NCI-H1048 (cell line): ENCODE results near the gene ITGA7.
"Not testable (repeated sequence)": the region's sequence is repeated elsewhere in the genome, so short reads cannot be mapped to it uniquely, and the experiment has no call there.

Experiments
- DNase-seq: peaks from one replicate; lab custom pipeline; 2025; lab: John Stamatoyannopoulos, UW

Gene ITGA7

DNA sequence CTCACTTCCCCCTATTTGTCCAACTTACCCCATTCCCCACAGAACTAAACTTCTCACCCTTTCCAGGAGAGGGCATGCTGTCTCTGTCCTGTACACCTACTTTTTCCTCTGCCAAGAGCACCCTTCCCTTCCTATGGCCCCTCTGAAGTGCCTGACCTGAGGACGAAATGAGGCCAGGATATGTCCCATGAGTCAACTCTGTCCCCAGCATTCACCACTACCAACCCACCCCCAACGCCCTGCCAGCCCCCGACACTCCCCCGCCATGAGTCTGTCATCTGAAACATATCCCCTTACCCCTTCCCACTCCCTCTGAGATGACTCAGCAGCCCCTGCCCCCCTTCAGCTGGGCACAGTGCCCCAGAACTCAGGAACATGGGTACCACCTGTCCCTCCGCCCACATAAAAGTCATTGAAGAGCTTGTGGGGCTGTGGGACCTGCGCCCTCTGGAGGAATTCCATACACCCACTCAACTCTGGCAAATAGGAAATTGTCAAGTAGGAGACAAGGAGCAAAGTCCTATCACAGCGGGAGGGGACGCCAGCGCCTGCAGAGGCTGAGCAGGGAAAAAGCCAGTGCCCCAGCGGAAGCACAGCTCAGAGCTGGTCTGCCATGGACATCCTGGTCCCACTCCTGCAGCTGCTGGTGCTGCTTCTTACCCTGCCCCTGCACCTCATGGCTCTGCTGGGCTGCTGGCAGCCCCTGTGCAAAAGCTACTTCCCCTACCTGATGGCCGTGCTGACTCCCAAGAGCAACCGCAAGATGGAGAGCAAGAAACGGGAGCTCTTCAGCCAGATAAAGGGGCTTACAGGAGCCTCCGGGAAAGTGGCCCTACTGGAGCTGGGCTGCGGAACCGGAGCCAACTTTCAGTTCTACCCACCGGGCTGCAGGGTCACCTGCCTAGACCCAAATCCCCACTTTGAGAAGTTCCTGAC is 26.3 kb downstream of the ITGA7 start:
- DNase-seq: no peak

DNA sequence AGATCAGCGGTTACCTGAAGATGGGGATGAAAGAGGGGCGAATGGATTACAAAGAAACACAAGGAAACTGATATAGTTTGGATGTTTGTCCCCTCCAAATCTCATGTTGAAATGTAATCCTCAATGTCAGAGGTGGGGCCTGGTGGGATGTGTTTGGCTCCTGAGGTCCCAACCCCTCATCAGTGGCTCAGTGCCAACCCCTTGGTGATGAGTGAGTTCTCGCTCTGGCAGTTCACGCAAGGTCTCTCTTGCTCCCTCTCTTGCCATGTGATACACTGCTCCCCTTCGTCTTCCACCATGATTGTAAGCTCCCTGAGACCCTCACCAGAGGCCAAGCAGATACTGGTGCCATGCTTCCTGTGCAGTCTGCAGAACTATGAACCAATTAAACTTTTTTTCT is 28.0 kb downstream of the ITGA7 start:
- no peak for DNase-seq

DNA sequence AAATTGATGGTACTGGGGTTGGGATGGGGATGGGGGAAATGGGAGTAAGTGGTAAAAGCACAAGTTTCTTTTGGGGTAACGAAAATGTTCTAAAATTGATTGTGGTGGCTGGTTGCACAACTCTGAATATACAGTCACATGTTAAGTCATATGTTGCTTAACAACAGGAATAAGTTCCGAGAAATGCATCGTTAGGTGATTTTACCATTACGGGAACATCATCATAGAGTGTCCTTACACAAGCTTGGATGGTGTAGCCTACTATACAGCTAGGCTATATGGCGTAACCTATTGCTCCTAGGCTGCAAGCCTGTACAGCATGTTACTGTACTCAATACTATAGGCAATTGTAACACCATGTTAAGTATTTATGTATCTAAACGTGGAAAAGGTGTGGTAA is 31.0 kb downstream of the ITGA7 start:
- no peak for DNase-seq

DNA sequence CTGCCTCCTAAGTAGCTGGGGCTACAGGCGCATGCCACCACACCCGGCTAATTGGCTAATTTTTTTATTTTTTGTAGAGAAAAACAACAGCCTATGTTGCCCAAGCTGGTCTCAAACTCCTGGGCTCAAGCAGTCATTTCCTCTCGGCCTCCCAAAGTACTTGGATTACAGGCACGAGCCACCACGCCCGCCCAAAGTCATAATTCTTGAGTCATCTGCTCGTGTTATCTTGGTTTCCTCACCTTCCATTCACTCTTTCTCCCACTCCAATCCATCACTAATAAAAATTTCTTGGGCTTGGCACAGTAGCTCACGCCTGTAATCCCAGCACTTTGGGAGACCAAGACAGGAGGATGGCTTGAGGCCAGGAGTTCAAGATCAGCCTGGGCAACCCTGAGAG is 32.0 kb downstream of the ITGA7 start:
- DNase-seq: no peak

DNA sequence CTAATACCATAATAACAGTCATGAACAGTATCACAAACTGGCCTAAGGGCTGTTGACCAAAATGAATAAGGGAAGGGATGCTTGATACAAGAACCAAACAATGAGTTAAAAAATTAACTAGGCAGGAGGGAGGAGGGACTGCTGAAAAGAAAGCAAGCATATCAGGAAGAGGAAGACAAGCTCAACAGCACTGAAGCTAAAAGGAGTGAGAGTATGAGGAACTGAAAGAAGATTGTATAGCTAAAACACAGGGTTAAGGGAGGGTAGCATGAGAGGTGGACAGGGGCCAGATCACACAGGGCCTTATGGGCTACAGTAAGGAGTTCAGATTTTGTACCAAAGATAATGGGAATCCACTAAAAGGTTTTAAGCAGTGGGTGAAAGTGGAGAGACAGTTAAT is 34.1 kb downstream of the ITGA7 start:
- DNase-seq: no peak

DNA sequence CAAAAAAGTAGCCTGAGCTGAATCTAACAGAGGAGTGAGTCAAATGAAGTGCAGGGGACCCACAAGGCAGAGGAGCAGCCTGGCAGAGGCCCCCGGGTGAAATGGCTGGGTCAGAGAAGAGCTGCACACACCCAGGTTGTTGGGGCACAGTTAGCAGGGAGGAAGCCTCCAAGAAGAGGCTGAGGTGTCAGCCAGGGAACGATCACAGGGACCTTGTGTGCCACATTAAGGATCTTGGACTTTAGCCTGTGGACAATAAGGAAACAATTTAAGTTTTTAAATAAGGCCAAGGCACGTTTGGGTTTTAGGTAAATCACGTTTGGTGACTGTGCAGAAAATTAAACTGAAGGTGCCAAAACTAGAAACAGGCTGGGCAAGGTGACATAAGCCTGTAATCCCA is 36.0 kb downstream of the ITGA7 start:
- DNase-seq: no peak

DNA sequence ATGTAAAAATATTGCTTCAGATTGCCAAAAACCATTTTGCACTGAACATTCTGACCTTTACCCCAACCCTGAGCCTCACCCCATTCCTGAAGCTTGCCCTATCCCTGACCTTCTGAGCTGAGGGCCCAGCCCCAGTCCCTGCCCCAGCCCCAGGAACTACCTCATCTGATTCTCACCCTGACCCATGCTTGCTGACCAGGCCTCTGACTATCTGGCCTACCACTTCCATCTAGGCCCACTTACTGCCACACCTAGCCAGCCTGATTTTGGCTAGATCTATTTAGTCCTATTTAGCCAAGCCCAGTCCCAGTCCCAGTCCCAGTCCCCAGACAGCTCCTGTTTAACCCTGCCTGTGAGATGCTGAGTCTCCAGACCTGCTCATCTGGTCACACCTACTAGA is 37.4 kb downstream of the ITGA7 start:
- no peak for DNase-seq

DNA sequence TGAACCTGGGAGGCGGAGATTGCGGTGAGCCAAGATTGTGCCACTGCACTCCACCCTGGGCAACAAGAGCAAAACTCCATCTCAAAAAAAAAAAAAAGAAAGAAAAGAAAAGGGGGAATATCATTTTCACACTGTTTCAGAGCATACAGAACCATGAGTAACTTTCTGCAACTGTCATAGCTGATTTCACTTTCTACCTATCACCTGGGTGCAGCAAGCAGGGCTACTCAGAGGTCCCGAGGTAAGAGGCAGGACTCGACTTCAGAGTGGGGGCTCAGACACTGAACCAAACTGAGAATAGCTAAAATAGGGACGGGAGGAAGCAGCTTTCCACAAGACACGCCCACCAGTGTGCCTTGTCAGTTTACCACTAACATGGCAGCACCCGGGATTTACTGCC is 41.2 kb downstream of the ITGA7 start:
- no peak for DNase-seq

DNA sequence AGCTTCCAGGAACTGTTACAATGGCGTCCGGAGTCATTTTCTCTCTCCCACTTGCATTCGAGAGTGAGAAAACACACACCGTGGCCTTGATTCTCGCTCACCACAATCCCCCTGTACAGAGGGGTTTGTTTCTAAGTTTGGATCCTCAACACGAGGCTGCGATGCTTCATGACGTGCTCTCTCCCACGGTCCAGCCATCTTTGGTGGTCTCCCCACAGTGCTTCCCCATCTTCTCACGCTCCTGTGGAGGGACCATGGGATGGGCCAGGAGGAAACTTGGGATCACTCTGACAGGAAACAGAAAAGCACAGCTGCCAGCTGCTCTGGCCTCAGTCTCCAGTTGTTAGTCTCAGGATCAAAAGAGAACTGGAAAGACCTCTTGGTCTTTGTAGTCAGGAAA is 42.9 kb downstream of the ITGA7 start:
- no peak for DNase-seq

DNA sequence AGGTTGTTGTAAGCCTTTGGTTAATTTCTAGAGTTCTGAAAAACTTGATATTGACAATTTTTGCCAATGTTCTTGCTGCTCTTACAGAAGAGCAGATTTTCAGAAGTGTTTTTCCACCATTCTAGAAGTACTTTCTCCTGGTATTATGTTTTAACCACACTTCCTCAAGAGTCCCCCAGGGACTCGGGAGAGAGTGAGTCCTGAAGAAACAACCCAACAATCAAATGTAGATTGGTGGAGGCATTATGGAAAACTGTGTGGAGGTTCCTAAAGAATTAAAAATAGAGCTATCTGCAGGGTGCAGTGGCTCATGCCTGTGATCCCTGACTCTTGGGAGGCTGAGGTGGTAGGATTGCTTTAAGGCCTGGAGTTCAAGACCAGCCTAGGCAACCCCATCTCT is 44.3 kb downstream of the ITGA7 start:
- DNase-seq: no peak

DNA sequence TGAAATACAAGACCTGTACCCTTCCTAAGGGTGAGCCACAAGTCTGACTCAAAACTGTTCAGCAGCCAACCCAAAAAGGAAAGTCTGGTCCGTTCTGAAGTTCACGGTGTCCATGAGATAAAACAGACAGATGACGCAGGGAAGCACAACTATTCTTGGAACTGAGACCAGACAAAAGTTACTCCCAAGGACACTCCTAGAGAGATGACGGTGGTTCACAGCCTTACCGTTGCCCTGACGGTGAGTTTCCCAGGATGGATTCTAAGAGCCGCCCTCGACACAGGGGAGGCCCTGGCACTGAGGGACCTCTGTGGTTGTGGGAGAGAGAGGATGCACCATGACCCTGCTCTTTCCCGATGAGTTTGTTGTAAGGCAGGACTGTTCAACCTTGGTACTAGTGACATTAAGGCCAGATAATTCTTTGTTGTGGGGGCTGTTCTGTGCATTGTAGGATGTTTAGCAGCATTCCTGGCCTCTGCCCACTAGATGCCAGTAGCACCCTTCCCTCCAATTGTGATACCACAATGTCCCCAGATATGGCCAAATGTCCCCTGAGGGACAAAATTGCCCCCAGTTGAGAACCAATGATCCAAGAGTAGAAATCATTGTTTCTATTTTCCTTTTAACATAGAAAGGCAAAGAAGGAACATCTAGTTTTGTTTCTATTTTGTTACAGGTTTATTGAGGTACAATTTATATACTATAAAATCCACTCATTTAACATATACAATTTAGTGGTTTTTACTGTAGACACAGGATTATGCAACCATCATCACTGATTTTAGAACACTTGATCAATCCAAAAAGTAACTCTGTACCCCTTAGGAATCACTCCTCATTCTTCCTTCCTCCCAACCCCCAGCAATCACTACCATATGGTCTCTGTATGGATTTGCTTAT is 48.0 kb downstream of the ITGA7 start:
- DNase-seq: no peak

DNA sequence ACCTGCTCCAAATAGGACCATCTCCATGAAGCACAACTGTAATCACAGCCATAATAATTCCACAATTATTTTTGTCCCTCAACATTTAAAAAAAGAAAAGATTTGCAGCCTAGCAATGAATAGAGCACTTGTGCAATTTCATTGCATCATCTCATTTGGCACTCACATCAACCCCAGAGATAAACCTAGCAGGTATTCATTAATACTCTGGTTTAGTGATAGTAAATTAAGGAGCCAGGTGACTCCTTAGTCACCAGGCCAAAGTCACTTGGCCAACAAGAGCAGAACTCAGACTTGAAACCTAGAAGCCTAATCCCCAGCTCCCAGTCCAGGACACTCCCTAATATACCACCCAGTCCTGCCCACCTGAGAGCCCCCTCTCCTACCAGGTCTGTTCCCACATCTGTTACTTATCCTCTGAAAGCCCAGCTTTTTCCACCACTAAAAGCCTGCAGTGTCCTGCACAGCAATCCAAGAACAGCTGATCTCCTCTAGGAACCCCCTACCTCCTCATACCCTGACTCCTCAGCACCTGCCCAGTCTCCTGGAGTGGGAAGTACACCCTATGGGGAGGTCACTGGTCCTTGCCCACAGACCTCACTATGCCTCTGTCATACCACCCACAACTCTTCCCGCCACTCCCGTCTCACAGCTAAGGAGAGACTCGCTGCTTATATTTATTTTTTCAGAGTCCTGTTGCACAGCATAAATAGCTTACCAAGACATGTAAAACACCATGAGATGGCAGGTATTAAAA is 48.9 kb downstream of the ITGA7 start:
- no peak for DNase-seq

DNA sequence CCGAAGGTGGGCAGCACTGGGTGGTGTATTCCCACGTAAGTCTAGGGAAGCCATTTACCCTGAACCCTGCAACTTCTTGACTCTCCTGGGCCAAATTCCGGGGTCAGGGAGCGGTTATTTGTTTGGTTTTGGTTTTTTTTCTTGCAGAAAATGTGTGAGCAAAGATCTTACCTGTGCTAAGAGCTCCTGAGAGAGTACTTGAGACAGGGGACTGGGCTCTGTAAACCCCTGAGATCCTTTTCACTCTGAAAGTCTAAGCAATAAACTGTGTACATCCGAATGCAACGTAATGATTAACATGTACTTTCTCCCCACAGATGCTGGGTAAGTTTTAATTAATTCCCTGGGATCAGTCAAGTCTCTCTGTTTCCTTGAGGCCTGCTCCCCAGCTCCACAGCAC is 49.5 kb downstream of the ITGA7 start:
- DNase-seq: no peak

DNA sequence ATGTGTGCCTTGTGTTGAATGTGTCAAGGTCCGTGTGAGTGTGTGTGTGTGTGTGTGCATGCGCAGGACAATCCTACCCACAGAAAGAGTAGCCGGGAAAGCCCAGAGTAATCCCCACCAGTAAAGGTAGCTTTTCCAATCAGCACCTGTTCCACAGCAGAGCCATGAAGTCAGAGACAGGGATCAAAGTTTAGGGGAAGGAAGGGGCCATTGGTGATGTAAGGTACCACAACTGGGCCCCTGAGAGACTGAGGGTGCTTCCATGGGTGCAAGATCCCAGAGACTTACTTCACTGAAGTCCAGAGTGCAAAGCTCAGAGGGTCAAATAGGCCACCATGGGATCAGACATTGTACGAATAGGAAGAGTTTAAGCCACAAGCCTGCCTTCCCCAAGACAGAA is 50.5 kb downstream of the ITGA7 start:
- DNase-seq: no peak

DNA sequence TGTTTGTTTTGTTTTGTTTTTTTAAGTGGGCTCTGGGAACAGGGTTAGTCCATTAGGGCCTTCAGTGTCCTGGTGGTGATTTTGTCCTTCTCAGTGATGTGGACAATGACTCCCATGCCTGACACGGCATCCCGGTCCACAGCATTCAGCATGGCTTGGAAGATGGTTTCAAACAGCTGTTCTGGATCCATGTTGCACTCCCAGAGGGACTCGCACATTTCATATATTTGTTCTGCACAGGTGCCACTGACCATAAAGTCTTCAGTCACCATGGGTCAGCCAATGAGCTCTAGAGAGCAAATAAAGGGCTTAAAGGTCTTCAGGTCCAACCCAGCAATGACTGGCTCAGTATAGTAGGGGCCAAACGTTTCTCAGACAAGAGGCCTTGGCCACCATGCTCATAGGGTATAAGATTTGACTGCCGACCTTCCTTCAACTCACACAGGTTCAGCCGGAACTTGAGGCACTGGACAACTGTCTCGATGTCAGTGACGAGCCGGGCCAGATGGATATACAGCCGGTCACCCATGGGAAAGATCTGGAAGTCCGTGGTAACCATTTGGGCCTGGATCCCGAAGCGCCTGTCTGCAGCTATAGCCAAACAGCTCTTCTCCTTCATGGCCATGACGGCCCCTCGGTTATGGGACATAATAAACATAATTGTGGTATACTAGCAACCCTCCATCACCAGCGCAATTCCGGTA is 53.0 kb downstream of the ITGA7 start:
- DNase-seq: no peak

DNA sequence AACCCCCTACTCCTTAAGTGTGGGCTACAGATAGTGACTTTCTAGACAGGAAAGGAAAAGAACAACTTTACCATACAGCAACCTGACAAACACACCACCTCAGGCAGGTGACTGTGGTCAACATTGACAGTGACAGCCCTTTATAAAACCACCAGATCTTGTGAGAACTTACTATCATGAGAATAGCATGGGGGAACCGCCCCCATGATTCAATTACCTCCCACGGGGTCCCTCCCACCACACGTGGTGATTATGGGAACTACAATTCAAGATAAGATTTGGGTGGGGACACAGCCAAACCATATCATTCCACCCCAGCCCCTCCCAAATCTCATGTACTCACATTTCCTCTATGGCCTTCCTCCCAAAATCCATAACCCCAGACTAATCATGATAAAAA is 54.7 kb downstream of the ITGA7 start:
- no peak for DNase-seq

DNA sequence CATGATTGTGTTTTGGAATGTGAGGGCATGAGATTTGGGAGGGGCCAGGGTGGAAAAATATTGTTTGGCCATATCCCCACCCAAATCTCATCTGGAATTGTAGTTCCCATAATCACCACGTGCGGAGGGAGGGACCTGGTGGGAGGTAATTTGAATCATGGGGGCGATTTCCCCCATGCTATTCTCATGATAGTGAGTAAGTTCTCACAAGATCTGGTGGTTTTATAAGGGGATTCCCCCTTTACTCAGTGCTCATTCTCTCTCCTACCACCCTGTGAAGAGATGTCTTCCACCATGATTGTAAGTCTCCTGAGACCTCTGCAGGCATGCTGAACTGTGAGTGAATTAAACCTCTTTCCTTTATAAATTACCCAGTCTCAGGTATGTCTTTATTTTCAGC is 55.4 kb downstream of the ITGA7 start:
- no peak for DNase-seq

DNA sequence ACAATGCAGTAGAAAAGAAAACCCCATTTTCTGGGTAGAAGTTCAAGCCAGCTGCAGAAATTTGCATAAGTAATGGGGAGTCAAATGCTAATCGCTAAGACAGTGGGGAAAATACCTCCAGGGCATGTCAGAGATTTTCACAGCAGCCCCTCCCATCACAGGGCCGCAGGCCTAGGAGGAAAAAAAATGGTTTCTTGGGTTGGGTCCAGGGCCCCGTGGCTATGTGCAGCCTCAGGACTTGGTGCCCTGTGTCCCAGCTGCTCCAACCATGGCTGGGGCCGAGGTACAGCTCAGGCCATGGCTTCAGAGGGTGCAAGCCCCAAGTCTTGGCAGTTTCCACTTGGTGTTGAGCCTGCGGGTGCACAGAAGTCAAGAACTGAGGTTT is 56.4 kb downstream of the ITGA7 start:
- DNase-seq: no peak

DNA sequence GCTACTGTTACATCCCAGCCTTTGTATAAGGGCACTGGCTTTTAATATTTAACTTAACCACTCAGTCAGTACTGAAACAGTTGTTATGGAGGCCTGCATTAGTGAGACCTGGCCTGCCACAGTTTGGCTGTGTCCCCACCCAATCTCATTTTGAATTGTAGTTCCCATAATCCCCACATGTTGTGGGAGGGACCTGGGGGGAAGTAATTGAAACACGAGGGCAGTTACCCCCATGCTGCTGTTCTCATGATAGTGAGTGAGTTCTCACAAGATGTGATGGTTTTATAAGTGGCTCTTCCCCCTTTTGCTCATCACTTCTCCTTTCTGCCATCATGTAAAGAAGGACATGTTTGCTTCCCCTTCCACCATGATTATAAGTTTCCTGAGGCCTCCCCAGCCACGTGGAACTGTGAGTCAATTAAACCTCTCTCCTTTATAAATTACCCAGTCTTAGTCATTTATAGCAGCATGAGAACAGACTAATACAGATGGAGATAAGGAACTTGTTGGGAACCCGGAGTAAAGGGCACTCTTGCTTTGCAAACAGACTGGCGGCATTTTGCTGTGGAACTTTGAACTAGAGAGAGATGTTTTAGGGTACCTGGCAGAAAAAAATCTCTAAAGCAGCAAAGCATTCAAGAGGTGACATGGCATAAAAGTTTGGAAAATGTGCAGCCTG is 56.9 kb downstream of the ITGA7 start:
- not testable (repeated sequence) for DNase-seq

DNA sequence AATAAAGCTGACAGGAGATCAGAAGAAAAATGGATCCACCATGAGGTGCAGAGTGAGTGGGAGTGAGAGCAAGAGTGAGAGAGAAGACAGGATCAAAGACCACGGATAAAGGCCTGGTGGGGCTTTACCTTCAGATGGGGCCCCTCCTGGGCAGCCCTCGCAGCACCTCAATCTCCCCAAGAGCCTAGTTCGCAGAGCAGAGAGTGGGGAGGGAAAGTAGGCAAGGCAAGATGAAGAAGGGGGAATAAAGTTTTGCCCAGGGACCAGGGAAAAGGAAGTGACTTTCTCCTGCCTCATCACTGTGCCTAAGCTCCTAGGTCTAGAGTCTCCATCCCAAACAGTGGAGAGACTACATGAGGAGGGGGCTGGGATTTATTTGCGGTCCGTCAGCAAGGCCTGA is 60.7 kb downstream of the ITGA7 start:
- DNase-seq: no peak

DNA sequence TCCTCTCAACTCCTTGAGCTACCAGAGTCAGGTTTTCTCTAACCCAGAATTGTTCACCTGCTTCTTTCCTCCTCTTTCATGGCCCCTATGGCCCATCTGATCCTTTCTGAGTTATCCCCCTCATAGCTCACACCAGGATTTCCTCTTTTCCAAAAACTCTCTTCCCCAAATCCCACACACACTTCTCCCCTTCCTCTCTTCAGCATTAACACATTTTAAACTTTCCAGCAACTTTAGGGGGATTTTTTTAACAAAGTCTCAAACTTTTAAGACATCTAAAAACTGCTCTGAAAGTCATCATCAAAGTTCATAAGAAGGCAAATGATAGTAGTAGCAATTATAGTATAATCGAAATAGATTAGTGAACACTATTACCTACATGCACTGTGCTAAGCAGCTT is 63.1 kb downstream of the ITGA7 start:
- no peak for DNase-seq
